HG03064 (cell line): ENCODE results near the gene MVB12B.
"Not testable (repeated sequence)": the region's sequence is repeated elsewhere in the genome, so short reads cannot be mapped to it uniquely, and the experiment has no call there.

Experiments used
- ATAC-seq: cut with Tn5 transposase; IDR thresholded peaks from one replicate; pipeline ENCODE4 v1.9.1; 2021; ENCODE audit warnings: low read depth; ENCODE audit not compliant: unreplicated experiment

The MVB12B gene

GRCh38 chr9:126461608-126462007 lies 135.0 kb downstream of the MVB12B start:
- no peak for ATAC-seq

GRCh38 chr9:126462617-126463016 lies 136.0 kb downstream of the MVB12B start:
- ATAC-seq: no peak

- ATAC-seq: no peak
These were observed 136.8 kb downstream of the MVB12B start for GRCh38 chr9:126463426-126463825.

- ATAC-seq: no peak
These were observed 138.2 kb downstream of the MVB12B start for GRCh38 chr9:126464694-126465441.

- no peak for ATAC-seq
These were observed 139.3 kb downstream of the MVB12B start for GRCh38 chr9:126465977-126466376.

- no peak for ATAC-seq
These were observed 141.7 kb downstream of the MVB12B start for GRCh38 chr9:126468141-126468825.

- ATAC-seq: peak; percentile 35
These were observed 143.8 kb downstream of the MVB12B start for GRCh38 chr9:126470241-126470993.

GRCh38 chr9:126471084-126471624 lies 144.5 kb downstream of the MVB12B start:
- ATAC-seq: peak; percentile 44

- ATAC-seq: no peak
These were observed 145.7 kb downstream of the MVB12B start for GRCh38 chr9:126472198-126472947.

- no peak for ATAC-seq
These were observed 146.3 kb downstream of the MVB12B start for GRCh38 chr9:126472948-126473298.

GRCh38 chr9:126474206-126474765 lies 147.7 kb downstream of the MVB12B start:
- no peak for ATAC-seq

- ATAC-seq: no peak
These were observed 148.3 kb downstream of the MVB12B start for GRCh38 chr9:126474786-126475485.

GRCh38 chr9:126475933-126476555 lies 149.4 kb downstream of the MVB12B start:
- no peak for ATAC-seq

GRCh38 chr9:126477432-126477831 lies 150.8 kb downstream of the MVB12B start:
- not testable (repeated sequence) for ATAC-seq

GRCh38 chr9:126478216-126478981 lies 151.8 kb downstream of the MVB12B start:
- no peak for ATAC-seq

GRCh38 chr9:126479515-126479914 lies 152.9 kb downstream of the MVB12B start:
- ATAC-seq: no peak

GRCh38 chr9:126480813-126481212 lies 154.2 kb downstream of the MVB12B start:
- no peak for ATAC-seq

- ATAC-seq: no peak
These were observed 155.2 kb downstream of the MVB12B start for GRCh38 chr9:126481862-126482261.
